Fibroblast of lung (primary cell): ENCODE data around the gene FNDC3B. TPM values are rescaled to one million over a fixed set of nuclear protein-coding genes. Genes with fewer than 3 reads are reported as not detected.
A peak's percentile ranks its signal among the peaks of the same experiment; 100 is the strongest.

Source experiments
- DNase-seq, 2 donors: peaks; one replicate each; pipeline versions ENCODE4 v3.0.0 to v3.0.0-alpha.2; 2010; ENCODE audit warnings: low read depth in 2 of 2
- H2AFZ ChIP-seq: 2 replicates; pipeline ENCODE4 v1.5.1; 2012; ENCODE audit warnings: low read length, control low read depth, inconsistent platforms
- H3K27ac ChIP-seq: 2 replicates; pipeline ENCODE4 v1.5.1; 2011; ENCODE audit warnings: low read length, control low read depth; ENCODE audit not compliant: insufficient read depth
- H3K27me3 ChIP-seq: 2 replicates; pipeline ENCODE4 v1.5.1; 2011; ENCODE audit warnings: mild to moderate bottlenecking, low read length; ENCODE audit not compliant: control insufficient read depth, insufficient read depth
- H3K36me3 ChIP-seq: 2 replicates; pipeline ENCODE4 v1.5.1; 2011; ENCODE audit warnings: low read length; ENCODE audit not compliant: control insufficient read depth, insufficient read depth
- H3K4me1 ChIP-seq: 2 replicates; pipeline ENCODE4 v1.5.1; 2011; ENCODE audit warnings: low read length; ENCODE audit not compliant: control insufficient read depth, insufficient read depth; ENCODE audit errors: extremely low read depth
- H3K4me2 ChIP-seq: 2 replicates; pipeline ENCODE4 v1.5.1; 2011; ENCODE audit warnings: low read length, control low read depth; ENCODE audit not compliant: insufficient read depth; ENCODE audit errors: extremely low read depth
- H3K4me3 ChIP-seq, 4 experiments: fragments of 200-600 bp in 1 of 4; sonication (generic) in 1 of 4; replicated peaks in 1 of 4; 2 replicates each; pipeline ENCODE4 v1.5.1; 2011 to 2016; ENCODE audit warnings: low read length in 4 of 4, low read depth in 3 of 4, mild to moderate bottlenecking in 3 of 4, control low read depth in 2 of 4, inconsistent platforms in 1 of 4, mixed read lengths in 1 of 4; ENCODE audit not compliant: insufficient read depth in 1 of 4; ENCODE audit errors: control extremely low read depth in 1 of 4
- H3K79me2 ChIP-seq: 2 replicates; pipeline ENCODE4 v1.5.1; 2012; ENCODE audit warnings: mild to moderate bottlenecking, low read length, inconsistent platforms; ENCODE audit not compliant: control insufficient read depth, insufficient read depth
- H3K9ac ChIP-seq: 2 replicates; pipeline ENCODE4 v1.5.1; 2011; ENCODE audit warnings: mild to moderate bottlenecking, low read length, control low read depth; ENCODE audit not compliant: insufficient read depth
- H3K9me3 ChIP-seq: 2 replicates; pipeline ENCODE4 v1.5.1; 2012; ENCODE audit warnings: low read depth, low read length; ENCODE audit not compliant: control insufficient read depth, insufficient read depth
- H4K20me1 ChIP-seq: 2 replicates; pipeline ENCODE4 v1.5.1; 2011; ENCODE audit warnings: low read length; ENCODE audit not compliant: control insufficient read depth, insufficient read depth; ENCODE audit errors: extremely low read depth
- EZH2 ChIP-seq: IDR thresholded peaks from 2 replicates; pipeline ENCODE4 v1.5.1; 2012; ENCODE audit warnings: low read length, control low read depth, mild to moderate bottlenecking; ENCODE audit errors: missing control alignments
- polyA plus RNA-seq, 2 donors: library from polyadenylated mRNA; depleted of rRNA in 1 of 2; stranded (reverse) in 1 of 2; unstranded in 1 of 2; fragments of >200 nt; gene quantifications; 2 replicates each; pipeline ENCODE4 v1.2.1, GENCODE V29; 2011 to 2012; ENCODE audit warnings: missing spikeins in 1 of 2
- total RNA-seq: library from RNA; depleted of rRNA; stranded (reverse); fragments of >200 nt; gene quantifications from 2 replicates; pipeline ENCODE4 v1.2.1, GENCODE V29; 2014
- TF ChIP-seq, protein P1 (sequence below), 2 donors: IDR thresholded peaks in 1 of 2; conservative IDR thresholded peaks in 1 of 2; 1 replicate in 1 of 2; 2 replicates in 1 of 2; pipeline ENCODE4 v1.5.1; 2011 to 2012; ENCODE audit warnings: low read length in 2 of 2, control low read depth in 1 of 2, inconsistent platforms in 1 of 2, low read depth in 1 of 2, mild to moderate bottlenecking in 1 of 2

Gene FNDC3B
- total and polyA plus RNA-seq, 2 donors (not counting 1 experiment from before 2014, with no cell fraction given) = 26.1 to 76.8 TPM

DNA sequence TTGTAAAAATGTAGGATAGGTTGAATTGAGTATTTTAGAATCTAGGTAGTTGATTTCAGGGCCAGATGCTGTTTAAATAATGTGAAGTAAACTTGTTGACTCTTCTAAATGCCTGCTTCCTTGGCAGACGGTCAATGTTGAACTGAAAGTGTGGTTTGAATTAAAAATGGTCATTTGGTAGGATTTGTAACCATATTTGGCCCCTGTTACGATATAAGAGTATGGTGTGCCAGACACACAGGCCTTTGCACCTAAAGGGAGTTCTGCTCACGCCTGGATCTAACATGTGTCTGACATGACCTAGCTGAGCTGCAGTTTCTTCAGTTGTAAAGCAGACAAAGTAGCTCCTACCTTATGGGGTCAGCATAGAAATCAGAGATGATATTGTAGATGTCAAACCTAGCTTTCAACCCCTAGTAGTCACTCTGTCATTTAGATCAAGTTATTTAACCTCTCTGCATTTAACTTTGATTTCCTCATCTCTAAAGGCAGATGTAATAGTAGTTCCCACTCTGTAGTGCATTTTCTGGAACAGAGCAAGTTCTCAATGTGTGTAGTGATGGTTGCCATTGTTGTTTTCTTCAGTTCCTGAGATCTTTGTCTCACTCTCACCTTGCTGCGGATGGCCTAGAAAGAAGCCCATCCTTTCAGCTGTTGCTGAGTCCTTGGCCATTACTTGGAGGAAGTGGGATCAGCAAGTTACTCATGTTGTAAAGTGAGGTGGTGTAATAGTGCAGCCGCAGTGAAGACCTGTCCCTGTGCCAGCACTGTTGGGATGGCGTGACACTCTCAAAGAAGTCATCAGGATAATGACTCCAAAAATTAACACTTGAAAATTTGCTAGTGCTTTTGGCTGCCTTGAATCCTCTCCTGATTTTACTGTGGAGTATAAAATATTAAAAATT is 318.7 kb downstream of the FNDC3B start:
- H3K79me2 ChIP-seq = no peaks in the 10 kb centered on the region
- H3K36me3 ChIP-seq = no peaks in the 10 kb centered on the region

DNA sequence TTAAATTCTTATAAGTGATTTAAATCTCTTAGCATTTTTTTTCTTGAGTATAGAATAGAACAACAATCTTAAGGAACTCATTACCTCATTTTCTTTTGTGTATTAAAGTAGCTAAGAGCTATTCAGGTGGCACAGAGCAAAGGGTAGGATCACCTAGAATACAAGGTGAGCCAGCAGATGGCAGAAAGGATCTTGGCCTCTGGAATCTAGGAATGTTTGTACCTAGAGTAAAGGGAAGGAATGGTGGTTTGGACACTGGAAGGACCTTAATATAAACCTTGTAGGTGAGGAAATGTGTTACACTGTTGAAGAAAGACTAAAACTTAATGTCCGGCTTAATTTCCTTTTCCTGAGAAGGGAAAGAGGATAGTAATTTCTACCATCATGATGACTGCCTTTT is 319.9 kb downstream of the FNDC3B start:
- no peaks in the 10 kb centered on the region for H3K79me2 ChIP-seq
- H3K9ac ChIP-seq = no peak overlapping the region
- TF ChIP-seq EZH2 = no peak
- TF ChIP-seq, protein P1, sequence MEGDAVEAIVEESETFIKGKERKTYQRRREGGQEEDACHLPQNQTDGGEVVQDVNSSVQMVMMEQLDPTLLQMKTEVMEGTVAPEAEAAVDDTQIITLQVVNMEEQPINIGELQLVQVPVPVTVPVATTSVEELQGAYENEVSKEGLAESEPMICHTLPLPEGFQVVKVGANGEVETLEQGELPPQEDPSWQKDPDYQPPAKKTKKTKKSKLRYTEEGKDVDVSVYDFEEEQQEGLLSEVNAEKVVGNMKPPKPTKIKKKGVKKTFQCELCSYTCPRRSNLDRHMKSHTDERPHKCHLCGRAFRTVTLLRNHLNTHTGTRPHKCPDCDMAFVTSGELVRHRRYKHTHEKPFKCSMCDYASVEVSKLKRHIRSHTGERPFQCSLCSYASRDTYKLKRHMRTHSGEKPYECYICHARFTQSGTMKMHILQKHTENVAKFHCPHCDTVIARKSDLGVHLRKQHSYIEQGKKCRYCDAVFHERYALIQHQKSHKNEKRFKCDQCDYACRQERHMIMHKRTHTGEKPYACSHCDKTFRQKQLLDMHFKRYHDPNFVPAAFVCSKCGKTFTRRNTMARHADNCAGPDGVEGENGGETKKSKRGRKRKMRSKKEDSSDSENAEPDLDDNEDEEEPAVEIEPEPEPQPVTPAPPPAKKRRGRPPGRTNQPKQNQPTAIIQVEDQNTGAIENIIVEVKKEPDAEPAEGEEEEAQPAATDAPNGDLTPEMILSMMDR (conservative IDR thresholded peaks at IDR 0.05 in 1 of 2, IDR thresholded peaks at IDR 0.05 in 1 of 2; ENCODE audit: low read depth in 1 of 2, low read length in 2 of 2) = no peak
- no peak overlapping the region for H3K4me2 ChIP-seq
- no peak overlapping the region for H3K4me3 ChIP-seq
- no peak for DNase-seq
- peaks cover 10% of the 10 kb centered on the region for H3K4me1 ChIP-seq
- H3K27me3 ChIP-seq = no peaks in the 10 kb centered on the region
- H4K20me1 ChIP-seq = no peaks in the 10 kb centered on the region
- no peak overlapping the region for H2AFZ ChIP-seq
- H3K36me3 ChIP-seq = peaks cover 3% of the 10 kb centered on the region
- H3K27ac ChIP-seq = no peak overlapping the region
- no peaks in the 10 kb centered on the region for H3K9me3 ChIP-seq

More for the DNA sequence above, 318.7 kb downstream of the FNDC3B start:
- no peak overlapping the region for H3K27ac ChIP-seq
- peak; percentile 25 to 60 for DNase-seq
- H3K4me1 ChIP-seq = peaks cover 10% of the 10 kb centered on the region
- no peak overlapping the region for H3K4me2 ChIP-seq
- no peaks in the 10 kb centered on the region for H3K27me3 ChIP-seq
- no peak overlapping the region for H2AFZ ChIP-seq
- H3K9me3 ChIP-seq = no peaks in the 10 kb centered on the region
- TF ChIP-seq, protein P1 (conservative IDR thresholded peaks at IDR 0.05 in 1 of 2, IDR thresholded peaks at IDR 0.05 in 1 of 2; ENCODE audit: low read depth in 1 of 2, low read length in 2 of 2) = no peak
- no peak for TF ChIP-seq EZH2
- H4K20me1 ChIP-seq = no peaks in the 10 kb centered on the region
- no peak overlapping the region for H3K4me3 ChIP-seq
- H3K9ac ChIP-seq = no peak overlapping the region

DNA sequence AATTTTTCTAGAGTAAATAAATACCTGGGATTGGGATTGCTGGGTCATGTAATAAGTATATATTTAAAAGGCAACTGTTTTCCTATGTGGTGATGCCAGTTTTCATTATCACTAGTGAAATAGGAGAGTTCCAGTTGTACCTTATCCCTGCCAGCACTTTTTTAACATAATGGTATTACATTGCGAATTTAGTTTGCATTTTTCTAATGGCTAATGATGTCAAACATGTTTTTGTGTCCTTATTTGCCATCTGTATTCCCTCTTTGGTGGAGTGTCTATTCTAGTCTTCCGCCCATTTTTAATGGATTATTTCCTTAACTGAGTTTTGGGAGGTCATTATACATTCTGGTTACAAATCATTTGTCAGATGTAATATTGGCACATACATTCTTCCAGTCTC is 320.6 kb downstream of the FNDC3B start:
- Histone ChIP-seq H3K27me3 (no peaks in the 10 kb centered on the region), H3K27ac (no peak overlapping the region), H4K20me1 (no peaks in the 10 kb centered on the region), H3K9me3 (no peaks in the 10 kb centered on the region), H3K79me2 (no peaks in the 10 kb centered on the region), H3K36me3 (peaks cover 3% of the 10 kb centered on the region), H3K9ac (no peak overlapping the region), H3K4me3 (no peak overlapping the region), H3K4me2 (no peak overlapping the region), H2AFZ (no peak overlapping the region), H3K4me1 (peaks cover 10% of the 10 kb centered on the region)
- DNase-seq = no peak
- TF ChIP-seq EZH2 = no peak
- TF ChIP-seq, protein P1 (conservative IDR thresholded peaks at IDR 0.05 in 1 of 2, IDR thresholded peaks at IDR 0.05 in 1 of 2; ENCODE audit: low read depth in 1 of 2, low read length in 2 of 2) = no peak
